ENCODE results near the gene LEF1. TPM values are rescaled to one million over a fixed set of nuclear protein-coding genes. Genes with fewer than 3 reads are reported as not detected.
A peak's percentile ranks its signal among the peaks of the same experiment; 100 is the strongest.

Gene LEF1
- 469 TPM for total RNA-seq
- polyA plus RNA-seq, result 100 to 1,000 TPM; 465 to 627 (median 565) TPM

DNA sequence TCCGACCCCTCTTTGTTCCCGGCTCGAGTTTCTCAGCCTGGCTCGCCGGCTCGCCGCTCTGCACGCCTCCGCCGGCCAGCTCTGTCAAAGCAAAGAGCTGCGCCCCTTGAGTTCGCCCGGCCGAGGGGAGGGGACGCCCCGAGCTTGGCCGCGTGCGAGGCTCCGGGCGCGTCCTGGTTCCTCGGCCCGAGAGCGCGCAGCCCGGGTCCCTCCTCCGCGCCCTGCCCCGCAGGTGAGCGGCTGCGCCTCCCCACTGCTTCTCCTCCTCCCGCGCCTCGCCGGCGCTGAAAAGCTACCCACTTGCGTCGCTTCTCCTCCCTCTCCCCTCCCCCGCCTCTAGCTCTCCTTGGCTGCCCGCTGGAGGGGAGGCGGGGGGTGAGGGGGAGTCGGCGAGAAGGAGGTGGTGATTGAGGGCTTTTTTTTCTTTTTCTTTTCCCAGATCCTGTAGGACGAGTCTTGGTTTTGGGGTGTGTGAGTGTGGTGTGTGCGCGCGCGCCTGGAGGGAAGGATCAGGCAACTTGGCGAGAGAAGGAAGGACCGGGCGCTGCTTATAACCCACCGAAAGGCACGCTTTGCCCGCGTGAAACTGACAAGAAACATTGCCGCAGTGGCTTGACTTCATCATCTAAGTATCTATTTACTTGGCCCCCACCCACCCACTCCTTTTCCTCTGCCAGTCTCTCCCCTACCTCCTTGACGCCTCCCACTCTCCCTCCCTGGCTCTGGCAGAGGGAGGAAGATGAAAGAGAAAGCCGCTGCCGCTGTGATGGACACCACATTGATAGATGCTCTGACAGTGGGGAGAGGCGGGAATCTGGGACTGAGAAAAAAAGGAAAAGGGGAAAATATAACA, at the start of gene LEF1:
TSS of gene LEF1 (minus strand) at position 262 of the 853 bp plus-strand sequence. CDS start 1,165 bp downstream, outside the sequence.
- Histone ChIP-seq H3K9me3 (ENCODE audit: control insufficient read depth in 2 of 2, low read length in 2 of 2) (no peaks in the 10 kb centered on the region), H3K4me3 (ENCODE audit: low read depth, low read length) (peak within 1 kb of the TSS; percentile 95), H3K36me3 (ENCODE audit: control insufficient read depth, insufficient read depth, low read length) (peaks cover 6% of the 10 kb centered on the region), H3K27me3 (ENCODE audit: control insufficient read depth, insufficient read depth, low read length) (peaks cover 8% of the 10 kb centered on the region), H3K27ac (ENCODE audit: insufficient read depth, low read length, poor library complexity, severe bottlenecking) (peak within 1 kb of the TSS; percentile 74), H3K4me1 (ENCODE audit: control insufficient read depth, insufficient read depth, low read length, poor library complexity, severe bottlenecking) (peaks cover 65% of the 10 kb centered on the region)
- DNase-seq (peak; percentile 62 to 80 (median 70)), ATAC-seq (ENCODE audit: low read depth in 2 of 2) (peak; percentile 33)
- Mint-ChIP-seq H3K27me3 (peaks cover 45% of the 10 kb centered on the region), H3K27ac (peak within 1 kb of the TSS; percentile 92 to 99 (median 93)), H3K36me3 (peaks cover 21% of the 10 kb centered on the region), H3K9me3 (peaks cover 0 to 6% (median 0%) of the 10 kb centered on the region in 7 donors), H3K4me3 (peak within 1 kb of the TSS; percentile 96 to 100 (median 98)), H3K4me1 (peaks cover 18 to 39% (median 33%) of the 10 kb centered on the region in 4 donors)

DNA sequence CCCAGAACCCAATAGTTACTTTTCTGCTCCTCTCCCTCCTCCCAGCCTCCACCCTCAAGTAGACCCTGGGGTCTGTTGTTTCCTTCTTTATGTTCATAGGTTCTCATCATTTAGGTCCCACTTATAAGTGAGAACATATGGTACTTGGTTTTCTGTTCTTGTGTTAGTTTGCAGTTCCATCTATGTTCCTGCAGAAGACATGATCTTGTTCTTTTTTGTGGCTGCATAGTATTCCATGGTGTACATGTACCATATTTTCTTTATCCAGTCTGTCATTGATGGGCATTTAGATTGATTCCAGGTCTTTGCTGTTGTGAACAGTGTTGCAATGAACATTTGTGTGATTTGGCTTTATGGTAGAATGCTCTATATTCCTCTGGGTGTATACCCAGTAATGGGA, 47.8 kb upstream of the LEF1 start:
- peaks cover 12% of the 10 kb centered on the region for H3K36me3 Mint-ChIP-seq

DNA sequence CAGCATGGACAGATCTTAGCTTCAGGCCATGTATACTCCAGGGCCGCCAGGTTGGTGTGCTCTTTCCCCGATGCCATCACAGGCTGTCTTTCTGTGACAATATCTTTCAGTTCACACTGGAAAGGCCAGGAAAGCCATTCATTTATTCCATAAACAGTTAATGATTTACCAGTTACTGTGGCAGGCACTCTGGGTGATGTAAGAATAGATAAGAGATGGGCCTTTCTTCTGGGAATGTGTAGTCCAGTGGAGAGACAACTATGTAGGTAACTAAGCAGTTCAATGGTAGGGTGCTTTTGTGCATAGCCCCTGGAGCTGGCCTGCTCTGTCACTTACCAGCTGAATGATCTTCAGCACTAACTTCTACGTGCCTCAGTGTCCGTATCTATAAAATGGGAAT, 46.3 kb upstream of the LEF1 start:
- Mint-ChIP-seq H3K9me3 (peaks cover 0 to 5% (median 0%) of the 10 kb centered on the region in 7 donors), H3K27ac (no peak overlapping the region), H3K4me3 (no peak overlapping the region), H3K27me3 (no peaks in the 10 kb centered on the region), H3K36me3 (peaks cover 17% of the 10 kb centered on the region), H3K4me1 (peaks cover 0 to 10% (median 2%) of the 10 kb centered on the region in 4 donors)
- no peaks in the 10 kb centered on the region for H3K9me3 ChIP-seq (ENCODE audit: control insufficient read depth in 2 of 2, low read length in 2 of 2)
- no peak overlapping the region for H3K4me3 ChIP-seq (ENCODE audit: low read depth, low read length)
- no peak overlapping the region for H3K27ac ChIP-seq (ENCODE audit: insufficient read depth, low read length, poor library complexity, severe bottlenecking)
- DNase-seq (no peak), ATAC-seq (ENCODE audit: low read depth in 2 of 2) (no peak)
- no peaks in the 10 kb centered on the region for H3K27me3 ChIP-seq (ENCODE audit: control insufficient read depth, insufficient read depth, low read length)
- no peaks in the 10 kb centered on the region for H3K36me3 ChIP-seq (ENCODE audit: control insufficient read depth, insufficient read depth, low read length)
- no peaks in the 10 kb centered on the region for H3K4me1 ChIP-seq (ENCODE audit: control insufficient read depth, insufficient read depth, low read length, poor library complexity, severe bottlenecking)

More for the DNA sequence above, 47.8 kb upstream of the LEF1 start:
- peaks cover 0 to 5% (median 0%) of the 10 kb centered on the region in 7 donors for H3K9me3 Mint-ChIP-seq
- ATAC-seq (ENCODE audit: low read depth in 2 of 2) (no peak), DNase-seq (no peak)
- Histone ChIP-seq H3K27me3 (ENCODE audit: control insufficient read depth, insufficient read depth, low read length) (no peaks in the 10 kb centered on the region), H3K36me3 (ENCODE audit: control insufficient read depth, insufficient read depth, low read length) (no peaks in the 10 kb centered on the region), H3K9me3 (ENCODE audit: control insufficient read depth in 2 of 2, low read length in 2 of 2) (no peaks in the 10 kb centered on the region), H3K27ac (ENCODE audit: insufficient read depth, low read length, poor library complexity, severe bottlenecking) (no peak overlapping the region), H3K4me1 (ENCODE audit: control insufficient read depth, insufficient read depth, low read length, poor library complexity, severe bottlenecking) (no peaks in the 10 kb centered on the region), H3K4me3 (ENCODE audit: low read depth, low read length) (no peak overlapping the region)
- H3K4me3 Mint-ChIP-seq, result no peak overlapping the region
- peaks cover 0 to 10% (median 2%) of the 10 kb centered on the region in 4 donors for H3K4me1 Mint-ChIP-seq
- H3K27ac Mint-ChIP-seq, result peak overlapping the region in 1 of 3 donors; percentile 66
- H3K27me3 Mint-ChIP-seq, result no peaks in the 10 kb centered on the region

DNA sequence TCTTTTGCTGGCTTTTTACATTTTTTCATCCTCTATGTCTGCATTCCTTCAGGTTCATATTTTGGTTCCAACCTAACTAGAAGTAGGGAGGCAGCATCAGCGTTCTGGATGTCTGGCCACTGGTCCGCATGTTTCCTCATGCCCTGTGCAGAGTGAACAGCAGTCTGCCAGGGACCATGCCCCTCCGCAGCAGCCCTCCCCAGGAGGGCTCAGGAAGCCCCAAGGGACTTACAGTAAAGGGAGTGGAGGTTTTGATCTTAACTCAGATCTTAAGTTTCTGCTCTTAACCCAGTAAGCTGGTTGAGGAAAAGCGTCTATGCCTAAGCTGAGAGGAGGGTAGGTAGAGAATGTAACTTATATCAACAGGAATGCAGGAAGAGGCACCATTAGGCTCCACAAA, 45.0 kb upstream of the LEF1 start:
- Mint-ChIP-seq H3K27ac (no peak overlapping the region), H3K27me3 (no peaks in the 10 kb centered on the region), H3K9me3 (peaks cover 0 to 5% (median 0%) of the 10 kb centered on the region in 7 donors), H3K4me1 (peaks cover 0 to 10% (median 4%) of the 10 kb centered on the region in 4 donors), H3K36me3 (peaks cover 21% of the 10 kb centered on the region), H3K4me3 (no peak overlapping the region)
- Histone ChIP-seq H3K4me1 (ENCODE audit: control insufficient read depth, insufficient read depth, low read length, poor library complexity, severe bottlenecking) (no peaks in the 10 kb centered on the region), H3K9me3 (ENCODE audit: control insufficient read depth in 2 of 2, low read length in 2 of 2) (no peaks in the 10 kb centered on the region), H3K27me3 (ENCODE audit: control insufficient read depth, insufficient read depth, low read length) (no peaks in the 10 kb centered on the region), H3K4me3 (ENCODE audit: low read depth, low read length) (no peak overlapping the region), H3K27ac (ENCODE audit: insufficient read depth, low read length, poor library complexity, severe bottlenecking) (no peak overlapping the region), H3K36me3 (ENCODE audit: control insufficient read depth, insufficient read depth, low read length) (no peaks in the 10 kb centered on the region)
- ATAC-seq (ENCODE audit: low read depth in 2 of 2), result no peak
- no peak for DNase-seq

DNA sequence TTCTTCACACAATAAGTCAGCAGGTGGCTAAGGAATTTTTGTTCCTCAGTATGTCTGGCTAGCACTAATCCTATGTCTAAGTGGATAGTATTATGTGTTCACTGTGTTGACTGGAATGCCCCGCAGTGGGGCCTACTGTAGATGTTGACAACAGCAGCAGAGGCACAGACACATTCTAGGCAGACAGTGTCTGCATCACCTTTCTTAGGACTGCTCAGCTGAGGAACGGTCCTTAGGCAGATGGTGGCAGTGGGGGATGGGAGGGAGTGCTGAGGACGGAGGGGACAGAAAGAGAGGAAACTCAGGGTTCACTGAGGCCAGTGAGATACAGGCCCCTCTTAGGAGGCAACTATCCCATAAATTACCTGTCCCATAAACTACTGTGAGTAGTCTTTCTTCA, 44.6 kb upstream of the LEF1 start:
- no peak overlapping the region for H3K27ac ChIP-seq (ENCODE audit: insufficient read depth, low read length, poor library complexity, severe bottlenecking)
- no peak for DNase-seq
- no peak overlapping the region for H3K4me3 ChIP-seq (ENCODE audit: low read depth, low read length)
- H3K36me3 ChIP-seq (ENCODE audit: control insufficient read depth, insufficient read depth, low read length), result no peaks in the 10 kb centered on the region
- ATAC-seq (ENCODE audit: low read depth in 2 of 2), result no peak
- no peaks in the 10 kb centered on the region for H3K9me3 ChIP-seq (ENCODE audit: control insufficient read depth in 2 of 2, low read length in 2 of 2)
- no peaks in the 10 kb centered on the region for H3K27me3 ChIP-seq (ENCODE audit: control insufficient read depth, insufficient read depth, low read length)
- Mint-ChIP-seq H3K4me3 (no peak overlapping the region), H3K27me3 (no peaks in the 10 kb centered on the region), H3K9me3 (peaks cover 0 to 5% (median 0%) of the 10 kb centered on the region in 7 donors), H3K4me1 (peaks cover 0 to 10% (median 4%) of the 10 kb centered on the region in 4 donors), H3K36me3 (peaks cover 21% of the 10 kb centered on the region), H3K27ac (no peak overlapping the region)
- no peaks in the 10 kb centered on the region for H3K4me1 ChIP-seq (ENCODE audit: control insufficient read depth, insufficient read depth, low read length, poor library complexity, severe bottlenecking)

DNA sequence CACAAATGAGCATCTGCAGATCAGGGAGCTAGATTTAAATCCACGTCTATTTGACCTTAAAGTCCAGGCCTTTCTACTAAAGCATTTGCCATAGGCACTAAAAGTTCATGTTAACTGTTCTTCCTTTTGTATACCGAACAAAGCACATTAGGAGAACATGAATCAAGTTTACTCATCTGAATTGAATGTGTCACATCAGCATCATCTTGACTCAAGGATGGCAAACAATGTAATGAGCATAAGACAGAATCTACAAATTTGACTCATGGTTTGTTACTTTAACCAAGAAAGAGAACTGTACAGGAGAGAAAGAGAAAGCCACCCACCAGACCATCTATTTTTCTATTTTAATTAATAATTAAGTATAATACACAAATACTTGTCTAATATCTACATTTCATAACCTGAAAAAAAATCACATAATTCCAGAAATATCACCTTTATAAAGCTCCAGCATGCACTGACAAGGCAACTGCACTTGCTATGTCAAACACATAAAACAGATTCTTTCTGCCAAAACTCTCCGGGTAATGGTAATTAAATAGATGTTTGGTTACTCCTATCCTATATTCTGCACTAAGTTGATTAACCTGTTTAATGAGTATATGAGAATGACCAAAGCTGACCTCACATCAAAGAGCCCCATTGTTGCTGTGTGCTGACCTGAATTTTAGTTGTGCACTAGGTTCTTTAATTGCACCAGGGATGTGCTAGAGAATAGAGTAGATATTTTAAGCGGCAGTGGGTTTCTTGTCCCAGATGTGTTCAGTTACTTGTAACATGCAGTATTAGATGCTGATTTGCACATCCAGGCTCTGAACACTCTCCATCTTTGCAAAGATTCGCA, 42.5 kb upstream of the LEF1 start:
- DNase-seq (no peak), ATAC-seq (ENCODE audit: low read depth in 2 of 2) (no peak)
- Histone ChIP-seq H3K4me3 (ENCODE audit: low read depth, low read length) (no peak overlapping the region), H3K36me3 (ENCODE audit: control insufficient read depth, insufficient read depth, low read length) (no peaks in the 10 kb centered on the region), H3K4me1 (ENCODE audit: control insufficient read depth, insufficient read depth, low read length, poor library complexity, severe bottlenecking) (no peaks in the 10 kb centered on the region), H3K9me3 (ENCODE audit: control insufficient read depth in 2 of 2, low read length in 2 of 2) (no peaks in the 10 kb centered on the region), H3K27me3 (ENCODE audit: control insufficient read depth, insufficient read depth, low read length) (no peaks in the 10 kb centered on the region), H3K27ac (ENCODE audit: insufficient read depth, low read length, poor library complexity, severe bottlenecking) (no peak overlapping the region)
- Mint-ChIP-seq H3K27me3 (peaks cover 4% of the 10 kb centered on the region), H3K36me3 (peaks cover 15% of the 10 kb centered on the region), H3K27ac (peak overlapping the region in 1 of 3 donors; percentile 0), H3K9me3 (peaks cover 0 to 4% (median 0%) of the 10 kb centered on the region in 7 donors), H3K4me1 (peaks cover 0 to 7% (median 4%) of the 10 kb centered on the region in 4 donors), H3K4me3 (no peak overlapping the region)

DNA sequence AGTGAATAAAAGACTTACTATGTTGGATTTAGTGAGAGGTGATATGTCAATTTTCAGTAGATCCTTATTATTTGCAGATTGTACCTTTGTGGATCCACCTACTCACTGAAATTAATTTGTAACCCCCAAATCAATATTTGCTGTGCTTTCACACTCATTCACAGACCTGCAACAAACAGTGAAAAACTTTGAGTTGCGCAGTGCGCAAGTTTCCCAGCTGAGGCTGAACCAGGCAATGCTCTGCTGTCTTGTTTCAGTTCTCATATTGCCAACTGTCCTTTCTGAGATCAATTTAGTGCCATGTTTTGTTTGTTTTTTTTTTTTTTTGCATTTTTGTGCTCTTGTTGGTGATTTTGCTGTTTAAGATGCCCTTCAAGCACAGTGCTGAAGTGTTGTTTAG, 40.8 kb upstream of the LEF1 start:
- H3K9me3 Mint-ChIP-seq, result no peaks in the 10 kb centered on the region
- Histone ChIP-seq H3K4me3 (ENCODE audit: low read depth, low read length) (no peak overlapping the region), H3K4me1 (ENCODE audit: control insufficient read depth, insufficient read depth, low read length, poor library complexity, severe bottlenecking) (no peaks in the 10 kb centered on the region), H3K27ac (ENCODE audit: insufficient read depth, low read length, poor library complexity, severe bottlenecking) (no peak overlapping the region), H3K36me3 (ENCODE audit: control insufficient read depth, insufficient read depth, low read length) (no peaks in the 10 kb centered on the region), H3K27me3 (ENCODE audit: control insufficient read depth, insufficient read depth, low read length) (no peaks in the 10 kb centered on the region), H3K9me3 (ENCODE audit: control insufficient read depth in 2 of 2, low read length in 2 of 2) (no peaks in the 10 kb centered on the region)
- peaks cover 16% of the 10 kb centered on the region for H3K36me3 Mint-ChIP-seq
- peaks cover 0 to 8% (median 4%) of the 10 kb centered on the region in 4 donors for H3K4me1 Mint-ChIP-seq
- no peak overlapping the region for H3K4me3 Mint-ChIP-seq
- H3K27me3 Mint-ChIP-seq, result peaks cover 4% of the 10 kb centered on the region
- ATAC-seq (ENCODE audit: low read depth in 2 of 2) (no peak), DNase-seq (no peak)
- H3K27ac Mint-ChIP-seq, result no peak overlapping the region
